GM18517 (cell line): ENCODE measurements around the gene LOC101059915.
"Not testable (repeated sequence)": the region's sequence is repeated elsewhere in the genome, so short reads cannot be mapped to it uniquely, and the experiment has no call there.

Experiments used
- ATAC-seq: cut with Tn5 transposase; IDR thresholded peaks from one replicate; pipeline ENCODE4 v1.9.1; 2021; ENCODE audit warnings: mild to moderate bottlenecking, moderate library complexity; ENCODE audit not compliant: unreplicated experiment

LOC101059915 gene

GRCh38 chrX:71671043-71671780 is 3.9 kb downstream of the LOC101059915 start:
- ATAC-seq, result no peak

GRCh38 chrX:71671938-71672337 is 4.6 kb downstream of the LOC101059915 start:
- ATAC-seq, result no peak

GRCh38 chrX:71675636-71676035 is 8.3 kb downstream of the LOC101059915 start:
- ATAC-seq, result not testable (repeated sequence)

GRCh38 chrX:71676068-71676795 is 8.9 kb downstream of the LOC101059915 start:
- not testable (repeated sequence) for ATAC-seq

- not testable (repeated sequence) for ATAC-seq
Measured at GRCh38 chrX:71677195-71677594, 9.8 kb downstream of the LOC101059915 start.

- no peak for ATAC-seq
Measured at GRCh38 chrX:71679575-71680207, 12.3 kb downstream of the LOC101059915 start.

- peak; percentile 68 for ATAC-seq
Measured at GRCh38 chrX:71696641-71697465, 29.5 kb downstream of the LOC101059915 start.

- peak; percentile 46 for ATAC-seq
Measured at GRCh38 chrX:71697466-71698298, 30.3 kb downstream of the LOC101059915 start.

GRCh38 chrX:71698299-71699022 is 31.1 kb downstream of the LOC101059915 start:
- not testable (repeated sequence) for ATAC-seq

GRCh38 chrX:71699023-71699344 is 31.6 kb downstream of the LOC101059915 start:
- ATAC-seq, result not testable (repeated sequence)

GRCh38 chrX:71702853-71703252 is 35.5 kb downstream of the LOC101059915 start:
- peak; percentile 69 for ATAC-seq

GRCh38 chrX:71714064-71714463 is 46.7 kb downstream of the LOC101059915 start:
- ATAC-seq, result not testable (repeated sequence)

GRCh38 chrX:71715551-71715950 is 48.2 kb downstream of the LOC101059915 start:
- ATAC-seq, result not testable (repeated sequence)

GRCh38 chrX:71716323-71716722 is 49.0 kb downstream of the LOC101059915 start:
- not testable (repeated sequence) for ATAC-seq

- ATAC-seq, result not testable (repeated sequence)
Measured at GRCh38 chrX:71718185-71718584, 50.8 kb downstream of the LOC101059915 start, which contains the start of gene CXorf49. CXorf49 (minus strand) TSS chrX:71718285; CDS start chrX:71718151, 134 bp downstream.

GRCh38 chrX:71719195-71719594 is 51.8 kb downstream of the LOC101059915 start:
- not testable (repeated sequence) for ATAC-seq

- ATAC-seq, result not testable (repeated sequence)
Measured at GRCh38 chrX:71720289-71720886, 53.0 kb downstream of the LOC101059915 start.
